NCI-H146 (cell line): Measurements from ENCODE around the gene SLC18B1.

Experiments used
- DNase-seq: peaks from one replicate; lab custom pipeline; 2025; lab: John Stamatoyannopoulos, UW

SLC18B1 gene

DNA sequence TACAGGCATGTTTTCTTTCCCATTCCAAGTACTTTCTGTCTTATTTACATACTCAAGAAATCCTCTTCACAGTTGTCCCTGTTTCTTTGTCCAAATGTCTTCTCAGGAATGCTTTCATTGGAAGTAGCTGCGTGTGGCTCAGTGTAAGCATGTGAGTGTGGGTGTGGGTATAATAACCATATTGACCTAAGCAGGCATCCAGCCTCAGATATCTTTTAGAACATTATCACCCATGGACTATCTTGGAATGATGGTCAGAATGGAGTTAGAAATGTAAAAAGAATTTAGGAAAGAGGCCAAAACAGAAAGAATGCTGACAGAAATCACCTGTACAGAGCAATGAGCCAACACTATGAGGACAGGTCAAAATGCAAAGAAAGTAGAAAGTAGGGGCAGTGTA lies 57.2 kb downstream of the SLC18B1 start:
- DNase-seq: no peak

DNA sequence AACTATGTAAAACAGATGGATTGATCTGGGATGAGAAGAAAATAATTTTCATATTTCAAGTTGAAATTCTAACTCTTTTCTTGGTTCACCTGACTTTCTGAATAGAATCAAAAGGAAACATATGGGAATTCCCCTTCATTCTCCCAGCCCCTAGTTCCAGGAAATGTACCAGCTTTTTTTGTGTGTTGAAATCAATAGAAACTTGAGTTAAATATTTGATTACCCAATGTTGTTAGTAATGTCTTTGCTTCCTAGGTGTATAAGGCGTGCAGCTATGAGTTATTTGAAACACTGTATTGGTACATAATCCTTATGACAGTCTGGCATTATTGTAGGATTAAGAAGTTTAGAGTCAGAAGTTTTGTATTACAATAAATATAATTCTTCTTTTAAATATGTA lies 62.2 kb downstream of the SLC18B1 start:
- DNase-seq: no peak

DNA sequence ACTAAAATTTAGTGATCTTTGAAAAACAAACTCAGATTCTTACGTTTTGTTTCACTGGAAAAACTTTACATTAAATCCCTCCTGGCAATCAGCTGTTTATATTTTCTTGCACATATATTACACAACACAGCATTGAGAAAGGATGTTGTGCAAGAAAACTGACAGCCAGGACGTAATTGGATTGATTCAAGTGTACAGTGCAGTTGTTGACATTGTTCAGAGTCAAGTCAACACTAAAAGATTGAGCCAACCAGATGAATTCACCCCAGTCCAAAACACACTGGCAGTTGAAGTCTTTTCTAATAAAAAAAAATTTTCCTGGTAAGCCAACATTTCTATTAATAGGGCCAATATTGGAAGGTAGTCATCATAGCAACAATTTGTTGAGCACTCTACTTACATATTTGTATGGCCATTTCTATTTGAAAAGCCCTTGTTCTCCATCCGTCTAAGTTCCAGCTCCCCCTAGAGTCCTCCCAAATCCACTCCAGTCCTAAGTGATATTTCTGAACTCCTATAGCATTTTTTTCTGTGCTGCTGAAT lies 63.7 kb downstream of the SLC18B1 start:
- DNase-seq: peak; percentile 38

DNA sequence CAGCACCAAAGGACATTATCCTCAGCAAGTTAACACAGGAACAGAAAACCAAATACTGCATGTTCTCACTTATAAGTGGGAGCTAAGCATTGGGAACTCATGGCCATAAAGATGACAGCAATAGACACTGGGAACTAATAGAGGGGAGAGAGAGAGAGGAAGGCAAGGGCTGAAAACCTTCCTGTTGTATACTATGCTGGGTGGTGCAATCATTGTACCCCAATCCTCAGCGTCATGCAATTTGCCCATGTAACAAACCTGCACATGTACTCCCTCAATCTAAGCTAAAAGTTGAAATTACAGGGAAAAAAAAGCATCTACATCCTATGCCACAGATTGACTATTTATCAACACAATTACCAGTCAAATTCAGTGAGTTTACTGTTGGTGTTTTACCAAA lies 64.6 kb downstream of the SLC18B1 start:
- no peak for DNase-seq

DNA sequence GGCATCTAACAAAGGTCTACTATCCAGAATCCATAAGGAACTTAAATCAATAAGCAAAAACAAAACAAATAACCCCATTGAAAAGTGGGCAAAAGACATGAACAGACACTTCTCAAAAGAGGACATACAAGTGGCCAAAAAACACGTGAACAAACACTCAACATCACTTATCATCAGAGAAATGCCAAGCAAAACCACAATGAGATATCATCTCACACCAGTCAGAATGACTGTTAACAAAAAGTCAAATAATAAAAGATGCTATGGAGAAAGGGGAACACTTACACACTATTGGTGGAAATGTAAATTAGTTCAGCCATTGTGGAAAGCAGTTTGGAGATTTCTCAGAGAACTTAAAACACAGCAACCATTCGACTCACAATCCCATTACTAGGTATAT lies 65.2 kb downstream of the SLC18B1 start:
- no peak for DNase-seq

DNA sequence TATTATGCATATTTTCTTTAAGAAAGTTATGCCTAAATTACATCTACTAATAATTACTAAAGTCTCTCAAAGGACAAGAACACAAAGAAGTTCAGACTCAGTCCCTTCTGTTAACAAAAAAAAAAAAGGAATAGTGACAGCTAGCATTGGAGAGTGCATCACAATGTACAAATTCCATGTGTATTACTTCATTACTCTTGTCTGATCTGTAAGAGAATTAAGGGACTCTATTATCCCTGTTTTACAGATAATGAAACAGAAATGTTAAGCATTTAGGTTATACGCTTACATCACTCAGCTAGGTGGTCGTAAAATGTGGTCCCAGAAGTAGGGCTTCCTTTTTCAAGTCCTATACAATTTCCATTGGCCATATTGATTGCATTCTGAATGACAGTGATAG lies 67.4 kb downstream of the SLC18B1 start:
- no peak for DNase-seq

DNA sequence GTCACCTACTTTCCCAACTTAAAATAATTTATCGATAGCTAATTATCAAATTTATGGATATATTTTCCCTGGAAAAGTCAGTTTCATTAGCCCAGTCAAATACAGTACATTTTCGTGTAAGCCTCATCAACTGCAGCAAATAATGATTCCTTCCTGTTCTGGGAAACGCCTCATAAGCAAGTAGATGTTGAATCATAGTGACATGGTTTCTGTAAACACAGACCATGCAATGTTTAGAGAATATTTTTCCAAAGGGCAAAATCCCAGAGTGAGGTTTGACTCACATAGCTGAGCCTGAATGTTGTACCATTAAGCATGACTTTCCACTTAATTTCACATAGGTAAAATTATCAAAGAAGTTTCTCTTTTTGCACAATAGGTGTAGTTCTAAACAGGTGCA lies 67.9 kb downstream of the SLC18B1 start:
- no peak for DNase-seq

DNA sequence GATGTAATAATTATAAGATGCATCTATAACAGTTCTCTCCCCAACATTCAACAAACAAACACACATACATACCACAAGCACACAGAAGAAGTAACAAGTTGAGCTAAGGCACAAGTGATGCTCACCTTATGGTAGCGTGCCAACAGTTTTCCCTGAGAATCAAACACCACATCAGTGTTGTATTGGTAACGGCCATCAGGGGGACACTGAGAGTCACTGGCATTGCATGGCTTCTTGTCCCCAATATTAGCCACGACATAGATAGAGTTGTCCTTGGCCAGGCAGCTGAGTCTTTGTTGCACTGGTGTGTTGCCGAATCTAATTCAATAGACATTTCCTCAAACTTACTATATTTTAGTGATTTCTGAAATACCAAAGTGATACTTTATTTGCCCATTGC lies 69.8 kb downstream of the SLC18B1 start:
- peak; percentile 2 for DNase-seq

DNA sequence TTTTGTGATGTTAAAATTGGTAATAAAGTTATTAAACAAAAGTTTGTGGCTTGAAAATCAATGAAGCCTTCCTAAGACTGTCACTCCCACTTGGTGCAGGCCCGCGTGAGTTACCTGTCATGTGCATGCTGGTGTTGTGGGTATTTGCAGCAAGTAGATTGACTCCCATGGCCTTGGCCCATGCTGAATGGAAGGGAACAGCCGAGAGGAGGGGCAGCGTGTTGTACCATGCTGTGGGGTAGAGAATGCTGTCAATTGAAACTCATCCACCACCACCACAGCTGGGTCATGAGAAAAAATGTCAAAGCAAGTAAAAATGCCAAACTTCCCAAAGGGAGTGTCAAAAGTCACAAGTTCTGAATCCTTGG lies 71.8 kb downstream of the SLC18B1 start:
- DNase-seq: no peak

DNA sequence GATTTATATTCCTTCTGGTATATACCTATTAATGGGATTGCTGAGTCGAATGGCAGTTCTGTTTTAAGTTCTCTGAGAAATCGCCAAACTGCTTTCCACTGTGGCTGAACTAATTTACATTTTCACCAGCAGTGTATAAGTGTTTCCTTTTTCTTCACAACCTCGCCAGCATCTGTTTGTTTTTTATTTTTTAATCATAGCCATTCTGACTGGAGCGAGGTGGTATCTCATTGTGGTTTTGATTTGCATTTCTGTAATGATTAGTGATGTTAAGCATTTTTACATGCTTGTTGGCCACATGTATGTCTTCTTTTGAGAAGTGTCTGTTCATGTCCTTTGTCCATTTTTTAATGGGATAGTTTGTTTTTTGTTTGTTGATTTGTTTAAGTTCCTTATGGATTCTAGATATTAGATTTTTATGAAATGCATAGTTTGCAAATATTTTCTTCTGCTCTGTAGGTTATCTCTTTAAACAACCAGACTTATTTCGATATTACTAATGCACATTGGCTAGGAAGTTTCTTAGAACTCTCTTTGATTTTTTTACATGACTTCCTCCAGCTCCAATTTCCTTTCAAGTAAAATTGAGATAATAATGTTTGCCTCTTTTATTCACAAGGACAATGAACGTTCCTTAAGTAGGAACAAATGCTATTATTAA lies 72.4 kb downstream of the SLC18B1 start:
- no peak for DNase-seq

DNA sequence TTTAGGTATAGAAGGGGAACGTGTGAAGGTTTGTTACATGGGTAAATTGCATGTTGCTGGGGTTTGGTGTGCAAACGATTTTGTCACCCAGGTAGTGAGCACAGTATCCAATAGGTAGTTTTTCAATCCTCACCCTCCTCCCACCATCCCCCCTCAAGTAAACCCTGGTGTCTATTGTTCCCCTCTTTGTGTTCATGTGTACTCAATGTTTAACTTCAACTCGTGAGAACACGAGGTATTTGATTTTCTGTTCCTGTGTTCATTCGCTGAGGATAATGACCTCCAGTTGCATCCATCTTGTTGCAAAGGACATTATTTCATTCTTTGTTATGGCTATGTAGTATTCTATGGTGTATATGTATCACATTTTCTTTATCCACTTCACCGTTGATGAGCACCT lies 73.0 kb downstream of the SLC18B1 start:
- DNase-seq: peak; percentile 21

DNA sequence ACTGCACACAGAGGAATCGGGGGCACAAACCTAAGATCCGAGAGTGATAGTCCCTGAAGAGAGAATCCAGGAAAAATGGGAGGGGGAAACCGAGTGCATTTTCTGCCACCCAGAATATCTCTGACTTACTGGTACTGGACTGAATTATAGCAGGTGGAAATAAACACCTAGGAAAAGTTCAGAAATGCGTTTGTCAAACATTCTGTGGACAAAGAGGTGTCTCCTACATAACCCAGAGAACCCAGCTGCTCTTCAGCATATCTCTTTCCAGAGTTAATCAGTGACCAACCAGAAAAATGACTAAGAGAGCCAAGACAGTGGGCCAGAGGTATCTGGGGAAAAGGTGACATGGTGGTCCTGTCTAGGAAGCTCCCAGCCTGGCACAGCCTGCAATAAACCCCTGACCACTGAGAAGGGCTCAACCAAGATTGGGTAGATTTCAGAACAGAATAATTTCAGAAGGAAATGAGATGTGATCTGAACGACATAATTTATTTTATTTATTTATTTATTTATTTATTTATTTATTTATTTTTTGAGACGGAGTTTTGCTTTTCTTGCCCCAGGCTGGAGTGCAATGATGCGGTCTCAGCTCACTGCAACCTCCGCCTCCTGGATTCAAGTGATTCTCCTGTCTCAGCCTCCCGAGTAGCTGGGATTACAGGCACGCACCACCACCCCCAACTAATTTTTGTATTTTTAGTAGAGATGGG lies 78.5 kb downstream of the SLC18B1 start:
- DNase-seq: no peak
